ENCODE results near the gene DDX5.
"Not testable (repeated sequence)": the region's sequence is repeated elsewhere in the genome, so short reads cannot be mapped to it uniquely, and the experiment has no call there.

Gene DDX5

GRCh38 chr17:64506576-64507412 lies 705 bp upstream of the DDX5 start, which contains the start of gene CEP95:
Gene CEP95 (plus strand): TSS chr17:64506977. CDS start chr17:64507098, 121 bp downstream.
- peak; percentile 96 for DNase-seq

DNA sequence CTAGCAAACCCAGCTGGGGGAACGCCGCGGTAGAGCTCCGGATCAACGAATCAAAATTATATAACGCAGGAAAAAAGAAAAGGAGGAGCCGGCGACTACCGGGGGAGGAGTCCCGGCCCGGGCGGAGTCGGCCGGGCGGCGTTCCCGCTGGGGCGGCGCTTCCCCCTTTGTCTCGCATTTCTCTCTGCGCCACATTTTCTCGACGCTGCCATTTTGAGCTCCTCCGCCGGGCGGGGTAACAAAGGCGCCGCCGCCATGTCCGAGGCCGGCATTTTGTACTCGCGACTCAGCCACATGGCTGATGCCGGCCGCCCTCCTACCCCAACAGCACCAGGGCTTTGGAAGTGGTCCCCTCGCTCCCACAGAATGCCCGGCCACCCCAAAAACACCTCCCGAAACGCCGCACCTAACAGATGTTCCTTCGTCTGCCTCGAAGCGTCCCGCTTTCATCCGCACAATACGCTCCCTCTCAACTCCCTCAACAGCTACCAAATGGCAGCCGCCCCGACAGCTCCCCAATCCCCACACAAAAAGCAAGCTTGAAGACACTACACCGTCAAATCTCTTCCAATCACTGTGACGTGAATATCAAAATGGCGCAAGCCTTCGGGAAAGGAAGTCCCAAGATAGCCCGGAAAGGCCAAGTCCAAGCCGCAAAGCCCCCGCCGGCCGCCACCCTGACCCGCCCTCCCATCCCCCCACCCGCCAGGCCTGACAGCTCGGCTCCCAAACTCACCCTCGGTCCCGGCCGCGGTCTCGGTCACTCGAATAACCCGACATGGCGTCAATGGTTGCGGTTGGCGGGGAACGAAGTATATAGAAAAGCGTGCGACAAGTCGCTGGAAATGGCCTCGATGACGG lies 519 bp downstream of the DDX5 start:
- peak; percentile 84 to 85 for DNase-seq

GRCh38 chr17:64504769-64505339 lies 1.2 kb downstream of the DDX5 start:
- DNase-seq: no peak

DNA sequence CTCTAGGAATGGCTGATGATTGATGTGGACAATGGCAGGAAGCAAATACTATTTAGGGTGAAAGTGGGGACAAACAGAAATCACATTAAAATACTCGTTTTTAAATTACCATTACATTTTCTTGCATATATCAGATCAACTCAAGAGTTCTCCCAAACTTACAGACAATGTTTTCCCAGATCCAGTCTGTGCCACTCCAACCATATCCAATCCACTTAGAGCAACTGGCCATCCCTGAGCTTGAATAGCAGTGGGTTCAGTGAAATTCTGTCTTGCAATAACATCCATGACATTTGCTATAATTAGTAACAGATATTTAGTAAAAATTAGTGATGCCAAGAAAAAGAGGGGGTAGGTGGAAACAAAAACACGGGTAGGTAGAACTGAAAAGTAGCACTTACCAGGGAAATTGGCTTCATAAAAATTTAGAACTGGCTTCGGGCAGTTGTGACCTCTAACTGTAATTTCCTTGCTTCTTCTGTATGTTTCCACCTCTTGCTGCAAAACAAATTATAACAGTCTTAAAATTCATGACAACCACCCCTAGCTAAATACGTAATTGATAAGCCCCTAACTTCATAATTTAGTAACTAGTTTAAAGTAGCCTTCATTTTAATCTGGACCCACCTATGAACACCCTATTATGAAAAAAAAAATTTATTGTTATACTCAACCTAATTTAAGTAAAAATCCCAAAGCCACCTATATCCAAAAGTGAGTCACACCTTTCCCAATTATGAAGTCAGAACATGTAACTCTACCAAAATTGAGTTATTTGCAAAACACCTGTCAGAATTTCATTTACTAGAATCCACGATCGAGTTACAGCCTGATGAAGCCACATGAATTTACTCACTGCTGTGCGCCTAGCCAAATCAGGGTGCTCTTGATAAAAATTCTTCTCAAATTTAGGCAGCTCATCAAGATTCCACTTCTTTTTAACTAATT lies 2.0 kb downstream of the DDX5 start:
- no peak for DNase-seq

DNA sequence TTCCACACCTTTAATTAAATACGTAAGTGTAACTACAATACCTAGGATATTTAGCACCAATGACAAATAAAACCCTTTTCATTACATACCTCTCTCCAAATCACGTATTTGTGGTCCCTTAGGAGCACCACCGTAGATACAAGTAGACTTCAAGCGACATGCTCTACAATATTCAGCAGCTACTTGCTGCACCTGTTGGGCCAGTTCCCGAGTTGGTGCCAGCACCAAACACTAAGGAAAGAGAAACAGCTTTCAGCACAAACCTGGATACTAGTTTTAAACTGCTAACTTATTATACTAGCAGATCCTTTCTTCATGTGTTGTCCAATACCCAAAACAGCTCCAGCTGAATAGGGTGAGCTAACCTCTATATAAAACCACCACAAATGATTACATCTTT lies 2.7 kb downstream of the DDX5 start:
- DNase-seq: no peak

- no peak for DNase-seq
Observed at GRCh38 chr17:64502809-64503208, 3.3 kb downstream of the DDX5 start.

DNA sequence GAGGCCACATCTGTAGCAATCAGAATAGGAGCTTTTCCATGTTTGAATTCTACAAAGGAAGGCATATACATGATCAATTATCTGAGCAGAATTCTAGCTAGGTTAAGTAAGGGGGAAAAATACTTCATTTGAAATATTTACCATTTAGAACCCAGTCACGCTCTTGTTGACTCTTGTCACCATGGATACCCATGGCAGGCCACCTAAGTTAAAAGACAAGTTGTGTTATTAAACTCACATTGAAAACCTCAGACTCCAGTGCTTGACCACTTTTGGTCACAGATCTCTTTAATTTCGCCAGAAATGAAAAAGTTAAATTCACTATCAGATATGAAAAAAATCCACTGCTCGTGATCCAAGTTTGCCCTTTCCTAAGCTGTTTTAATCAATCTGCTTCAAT lies 4.1 kb downstream of the DDX5 start:
- DNase-seq: no peak

DNA sequence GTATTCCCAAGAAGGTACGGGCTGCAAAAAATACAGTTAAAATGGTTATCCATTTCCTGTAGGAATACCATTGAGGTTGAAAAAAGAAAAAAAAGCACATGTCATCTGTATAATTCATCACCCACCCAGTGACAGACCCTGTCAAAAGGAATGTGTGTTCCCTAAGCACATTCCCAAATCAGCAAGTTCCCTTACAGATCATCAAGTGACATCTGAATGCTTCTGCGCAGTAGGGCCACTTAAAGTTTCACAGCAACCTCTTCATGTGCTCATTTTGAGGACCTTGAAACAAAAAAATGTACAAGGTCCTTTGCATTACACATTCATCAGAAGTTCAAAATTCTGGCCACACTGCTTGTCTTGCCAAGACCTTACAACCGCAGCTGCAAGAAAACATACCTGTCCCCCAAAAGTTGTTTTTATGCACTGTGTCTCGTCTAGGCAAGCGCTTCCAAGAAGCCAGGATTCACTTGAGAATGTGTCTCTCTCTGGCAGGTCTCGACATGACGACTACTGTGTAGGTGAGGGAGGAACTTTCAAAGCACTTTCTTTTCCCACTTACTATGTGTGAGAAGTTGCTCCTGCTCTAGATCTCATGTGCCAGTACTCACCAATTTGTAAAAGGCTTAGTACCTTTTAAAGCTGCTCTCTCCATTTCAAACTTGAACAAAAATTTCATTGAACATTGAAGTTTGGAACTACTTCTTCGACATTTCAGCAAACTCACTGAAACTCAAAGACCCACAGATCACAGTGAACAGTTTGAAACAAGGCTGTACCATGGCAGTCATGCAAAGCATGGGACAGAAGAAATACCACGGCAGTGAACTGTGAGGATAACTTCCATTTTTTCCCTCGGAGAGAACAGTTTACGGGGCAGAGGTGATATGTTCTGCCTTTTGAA lies 5.0 kb downstream of the DDX5 start:
- DNase-seq: no peak

DNA sequence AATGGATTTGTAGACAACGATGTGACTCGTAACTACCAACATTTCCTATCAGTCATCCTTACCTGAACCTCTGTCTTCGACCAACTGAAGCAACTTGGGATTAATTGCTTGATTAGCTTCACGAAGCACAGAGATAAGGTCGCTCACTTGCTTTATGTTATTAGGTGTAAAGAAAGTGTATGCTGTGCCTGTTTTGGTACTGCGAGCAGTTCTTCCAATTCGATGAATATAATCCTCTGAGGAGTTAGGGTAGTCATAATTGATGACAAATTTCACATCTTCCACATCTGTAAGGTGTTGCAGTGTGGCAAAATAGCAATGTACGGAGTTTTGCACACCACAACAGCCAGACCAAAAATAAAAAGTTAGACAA lies 5.6 kb downstream of the DDX5 start:
- DNase-seq: no peak

- no peak for DNase-seq
Observed at GRCh38 chr17:64499805-64500486, 6.1 kb downstream of the DDX5 start.

- DNase-seq: no peak
Observed at GRCh38 chr17:64498308-64499203, 7.5 kb downstream of the DDX5 start.

- DNase-seq: no peak
Observed at GRCh38 chr17:64497565-64498035, 8.5 kb downstream of the DDX5 start.

- DNase-seq: peak; percentile 95 to 97
Observed at GRCh38 chr17:64496786-64497564, 9.1 kb downstream of the DDX5 start, which contains the start of gene POLG2. Gene POLG2 (minus strand): TSS chr17:64497054. CDS start chr17:64496968, 86 bp downstream.

DNA sequence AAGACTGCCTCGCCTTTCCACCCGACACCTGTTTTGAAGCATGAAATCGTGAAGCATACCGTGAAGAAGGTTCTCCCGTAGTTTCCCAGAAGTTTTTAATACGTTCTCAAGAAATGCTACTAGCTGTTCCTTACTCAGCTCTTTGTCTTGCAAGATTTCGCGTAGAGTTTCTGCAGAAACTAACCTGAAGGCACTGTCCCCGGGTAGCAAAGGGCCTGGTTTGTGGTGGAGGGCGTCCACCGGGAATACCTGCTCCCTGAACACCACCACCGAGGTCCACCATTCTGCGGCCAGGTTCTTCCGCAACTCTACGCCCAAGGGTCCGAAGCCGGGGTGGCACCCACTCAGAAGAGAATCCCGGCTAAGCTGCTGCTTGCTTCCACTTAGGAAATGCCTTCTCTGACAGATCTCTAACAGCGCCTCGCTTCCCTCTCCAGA lies 9.7 kb downstream of the DDX5 start:
- DNase-seq: no peak

- DNase-seq: not testable (repeated sequence)
Observed at GRCh38 chr17:64495300-64495699, 10.8 kb downstream of the DDX5 start.

DNA sequence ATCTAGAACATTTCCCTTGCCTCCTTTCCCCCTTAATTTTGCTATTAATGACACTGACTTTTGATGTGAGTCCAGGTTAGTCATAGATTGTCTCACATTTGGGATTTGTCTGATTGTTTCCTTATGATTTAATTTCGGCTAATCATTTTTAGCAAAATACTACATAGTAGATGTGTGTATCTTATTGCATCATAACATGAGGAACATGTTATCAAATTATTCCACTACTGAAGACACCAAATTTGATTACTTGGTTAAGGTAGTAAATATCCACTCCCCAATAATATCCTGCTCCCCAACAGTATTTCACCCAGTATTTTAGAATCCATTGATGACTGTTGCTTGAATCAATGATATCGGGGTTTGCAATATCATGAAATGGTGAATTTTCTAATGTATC lies 12.0 kb downstream of the DDX5 start:
- DNase-seq: no peak

DNA sequence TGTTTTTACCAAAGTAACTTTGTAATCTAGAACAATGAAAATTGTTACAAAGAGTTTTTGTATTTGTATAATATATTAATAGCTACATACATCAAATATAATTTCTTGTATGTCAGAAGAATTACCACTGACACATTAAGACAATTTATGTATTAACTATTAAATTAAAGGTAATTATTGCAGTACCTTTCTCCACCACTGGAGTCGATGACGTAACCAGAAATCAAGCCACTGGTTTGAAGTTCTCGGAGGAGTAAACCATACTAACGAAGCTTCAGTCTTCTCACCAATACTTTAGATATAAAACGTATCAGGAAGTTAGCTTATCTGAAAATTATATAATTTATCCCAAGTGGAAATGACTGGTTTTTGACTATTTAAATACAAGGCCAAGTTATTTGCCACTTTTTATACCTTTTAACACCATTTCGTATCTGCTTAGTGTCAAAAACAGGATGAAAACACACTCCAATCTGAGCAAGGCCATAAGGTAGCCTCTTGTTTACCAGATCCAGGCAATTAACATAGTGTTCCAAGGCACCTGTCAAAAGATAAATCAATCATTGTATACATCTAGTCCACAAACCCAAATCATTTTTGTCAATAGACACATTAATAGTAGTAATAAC lies 13.5 kb downstream of the DDX5 start:
- DNase-seq: no peak

DNA sequence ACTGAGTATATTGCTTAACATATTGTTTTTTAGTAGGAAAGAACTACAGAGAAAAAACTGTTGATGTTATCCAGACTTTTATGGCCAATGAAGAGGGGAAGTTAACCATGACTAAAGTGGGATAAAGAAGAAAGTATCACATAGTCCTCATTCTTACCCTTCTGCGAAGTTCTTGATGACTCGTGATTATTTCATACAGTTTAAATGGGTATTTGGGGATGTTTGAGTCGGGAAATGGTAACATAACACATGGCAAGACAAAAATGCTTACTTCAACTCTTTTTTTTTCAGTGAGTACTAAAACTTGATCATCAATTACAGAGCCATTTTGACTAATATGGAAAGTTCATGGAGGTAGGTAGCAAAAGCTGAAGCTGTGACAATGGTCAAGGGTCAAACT lies 14.1 kb downstream of the DDX5 start:
- DNase-seq: no peak
